HG02943 (cell line): ENCODE data around the gene OSR1.
"Not testable (repeated sequence)": the region's sequence is repeated elsewhere in the genome, so short reads cannot be mapped to it uniquely, and the experiment has no call there.

Experiments
- ATAC-seq: cut with Tn5 transposase; IDR thresholded peaks from one replicate; pipeline ENCODE4 v1.9.1; 2021; ENCODE audit warnings: mild to moderate bottlenecking, low read depth, moderate library complexity; ENCODE audit not compliant: unreplicated experiment

OSR1 gene

DNA sequence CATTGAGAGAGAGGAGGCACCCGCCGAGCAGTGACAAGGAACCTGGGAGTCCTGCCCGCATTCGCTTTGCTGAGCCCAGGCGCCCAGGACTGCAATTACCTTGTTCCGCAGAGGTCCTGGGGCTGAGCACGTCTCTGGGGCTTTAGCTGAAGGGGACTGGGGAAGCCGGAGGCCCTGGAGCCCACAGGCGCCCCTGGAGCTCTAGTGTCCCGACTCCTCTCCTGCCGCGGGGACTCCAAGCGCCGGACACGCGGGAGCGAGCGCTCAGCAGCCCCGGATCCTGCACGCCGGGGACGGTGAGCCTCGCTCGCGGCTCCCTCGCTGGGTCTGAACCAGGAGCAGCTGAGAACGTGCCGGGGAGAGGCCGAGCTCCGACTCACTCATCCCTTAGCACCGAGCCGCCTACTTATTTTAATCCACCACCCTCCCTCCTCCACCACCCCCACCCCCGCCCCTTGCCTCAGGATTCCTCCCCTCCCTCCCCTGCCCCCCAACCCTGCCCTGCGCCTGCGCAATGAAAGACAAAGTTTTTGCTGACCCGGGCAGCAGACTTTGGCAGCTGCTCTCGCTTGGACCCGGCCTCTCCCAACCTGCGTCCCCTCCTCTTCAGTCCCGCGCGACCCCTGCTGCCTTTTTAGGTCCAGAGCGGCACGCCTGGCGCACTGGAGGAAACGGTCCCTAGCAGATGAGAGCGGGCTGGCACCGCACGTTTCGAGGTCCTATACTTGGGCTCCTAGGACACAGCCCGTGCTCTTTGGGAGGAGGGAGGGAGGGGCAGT is at the start of gene OSR1:
Gene OSR1, minus strand, starts transcription at position 382 of the 779 bp plus-strand sequence. CDS start 4,818 bp downstream, outside the sequence.
- ATAC-seq: no peak

DNA sequence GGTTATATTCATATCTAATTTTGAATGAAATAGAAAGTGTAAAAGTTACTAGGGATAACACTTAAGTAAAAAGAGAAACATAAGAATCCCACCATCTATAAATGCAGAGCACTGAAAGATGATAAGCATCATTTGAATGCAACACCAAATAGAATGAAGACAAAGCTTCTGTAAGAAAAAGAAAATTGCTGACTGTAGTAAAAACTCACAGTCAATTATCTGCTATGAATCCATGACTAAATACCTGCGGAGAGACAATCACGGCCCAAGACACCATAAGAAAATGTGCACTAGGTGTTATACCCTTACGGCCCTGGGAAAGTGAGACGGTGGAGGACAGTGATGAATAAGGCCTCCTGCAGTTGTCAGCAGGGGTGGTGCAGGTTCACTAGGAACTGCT is 45.4 kb upstream of the OSR1 start:
- no peak for ATAC-seq

DNA sequence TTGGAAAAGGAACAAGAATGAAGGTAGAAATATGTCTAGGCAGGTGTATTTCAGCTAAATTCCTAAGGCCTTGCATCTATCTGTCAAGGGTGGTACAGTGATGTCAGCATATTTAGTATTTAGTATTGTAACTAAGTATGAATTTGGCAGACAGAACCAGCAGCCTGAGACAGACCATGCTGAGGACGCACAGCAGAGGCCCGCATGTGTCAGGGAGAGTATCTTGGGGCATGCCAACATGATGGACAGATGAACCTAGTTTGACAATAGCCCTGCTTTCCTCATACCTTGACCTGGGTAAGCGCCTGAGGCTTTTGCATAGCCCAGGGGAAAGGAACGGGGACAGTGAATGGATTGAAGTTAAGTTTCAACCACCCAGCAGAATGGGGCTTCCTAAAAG is 33.8 kb upstream of the OSR1 start:
- no peak for ATAC-seq

DNA sequence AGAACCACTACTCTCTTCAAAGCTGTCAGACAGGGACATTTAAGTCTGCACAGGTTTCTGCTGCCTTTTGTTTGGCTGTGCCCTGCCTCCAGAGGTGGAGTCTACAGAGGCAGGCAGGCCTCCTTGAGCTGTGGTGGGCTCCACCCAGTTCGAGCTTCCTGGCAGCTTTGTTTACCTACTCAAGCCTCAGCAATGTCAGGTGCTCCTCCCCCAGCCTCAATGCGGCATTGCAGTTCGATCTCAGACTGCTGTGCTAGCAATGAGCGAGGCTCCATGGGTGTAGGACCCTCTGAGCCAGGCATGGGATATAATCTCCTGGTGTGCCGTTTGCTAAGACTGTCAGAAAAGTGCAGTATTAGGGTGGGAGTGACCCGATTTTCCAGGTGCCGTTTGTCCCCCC is 31.0 kb upstream of the OSR1 start:
- not testable (repeated sequence) for ATAC-seq

DNA sequence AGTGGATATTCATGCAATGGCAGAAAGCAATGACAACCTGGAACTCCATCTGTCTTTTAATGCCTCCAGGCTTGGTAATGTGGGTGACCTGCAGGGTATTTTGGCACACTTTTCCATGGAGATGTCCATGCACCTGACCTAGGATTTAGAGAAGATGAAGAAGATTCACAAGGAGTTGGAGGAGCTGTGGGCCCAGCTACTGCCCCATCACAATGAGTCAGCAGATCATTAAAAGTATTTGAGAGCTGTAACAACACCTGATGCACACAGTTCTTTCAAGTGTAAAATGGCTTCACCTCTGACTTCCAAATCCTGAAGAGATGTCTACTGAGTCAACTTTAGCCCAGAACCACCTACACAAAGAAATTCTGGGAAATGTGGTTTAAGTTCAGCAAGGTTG is 22.1 kb upstream of the OSR1 start:
- ATAC-seq: no peak

DNA sequence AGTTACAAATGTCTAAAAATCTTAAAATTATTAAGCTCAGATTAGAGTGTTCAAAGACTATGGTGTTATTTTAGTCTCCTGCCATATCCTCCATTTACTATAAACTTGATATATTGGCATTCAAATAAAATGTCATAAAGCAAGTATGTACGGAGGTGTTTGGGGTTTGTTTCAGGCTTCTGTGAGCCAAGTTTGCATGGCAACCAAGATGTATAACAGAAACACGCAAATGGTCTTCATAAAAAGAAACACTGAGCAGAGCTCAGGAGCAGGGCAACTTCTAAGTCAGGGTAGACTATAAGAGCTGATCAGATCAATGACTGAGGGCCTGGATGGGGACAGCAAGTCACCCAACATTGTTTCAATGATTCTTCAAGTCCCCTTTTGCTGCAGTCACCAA is 20.5 kb upstream of the OSR1 start:
- no peak for ATAC-seq

DNA sequence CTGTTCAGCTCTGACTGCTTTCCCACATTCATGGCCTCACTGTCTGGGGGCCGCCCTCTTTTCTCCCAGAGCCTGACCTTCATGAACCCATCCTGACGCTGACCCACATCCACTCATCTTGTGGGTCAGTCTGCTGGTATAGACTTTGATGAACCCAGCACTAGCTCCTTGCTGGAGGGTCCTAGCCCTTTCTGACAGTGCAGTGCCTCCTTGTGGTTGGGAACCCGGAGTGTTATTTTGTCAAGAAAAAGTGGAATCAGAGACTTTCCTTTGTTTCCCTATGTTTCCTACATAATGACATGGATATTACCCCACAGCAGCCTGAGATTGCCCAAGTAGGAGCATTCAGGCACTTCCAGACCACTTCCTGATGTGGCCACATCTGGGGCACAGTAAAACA is 19.3 kb upstream of the OSR1 start:
- ATAC-seq: no peak

DNA sequence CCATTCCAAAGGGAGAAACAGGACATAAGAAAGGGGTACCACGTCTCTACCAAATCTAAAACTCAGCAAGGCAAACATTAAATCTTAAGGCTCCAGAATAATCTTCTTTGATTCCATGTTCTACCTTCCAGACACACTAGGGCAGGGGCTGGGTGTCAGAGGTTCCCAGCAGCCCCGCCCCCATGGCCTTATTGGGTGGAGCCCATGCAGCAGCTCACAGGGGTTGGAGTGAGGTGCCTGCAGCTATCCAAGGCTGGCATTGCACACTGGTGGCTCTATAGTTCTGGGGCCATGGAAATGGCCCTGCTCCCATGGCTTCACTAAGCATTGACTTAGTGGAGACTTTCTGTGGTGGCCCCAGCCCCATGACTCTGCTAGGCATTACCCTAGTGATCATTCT is 14.9 kb upstream of the OSR1 start:
- no peak for ATAC-seq

DNA sequence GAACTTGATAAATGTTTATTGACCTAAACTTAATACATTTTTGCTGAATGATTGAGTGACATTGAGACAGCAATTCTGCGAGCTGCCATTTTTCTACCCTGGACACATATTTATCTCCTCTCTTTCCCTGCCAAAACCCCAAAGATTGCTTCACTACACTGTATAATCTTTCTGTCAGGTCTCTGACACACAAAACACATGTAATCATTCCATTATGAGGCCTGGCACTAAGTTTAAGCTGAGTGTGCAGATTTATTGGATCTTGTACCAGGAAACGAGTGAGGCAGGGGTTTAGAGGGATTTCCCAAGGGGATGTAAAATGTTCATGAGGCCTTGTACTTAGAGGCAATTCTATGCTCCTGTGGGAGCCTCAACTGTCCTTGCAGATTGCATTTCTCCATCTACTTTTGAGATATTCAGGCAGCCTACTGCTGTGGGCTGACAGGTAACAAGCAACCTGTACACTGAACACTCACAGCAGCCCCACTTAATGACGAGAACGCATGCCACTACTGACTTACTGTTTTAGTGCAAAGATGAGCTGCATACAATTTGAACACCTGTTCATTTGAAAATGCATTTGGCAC is 13.7 kb upstream of the OSR1 start:
- no peak for ATAC-seq

DNA sequence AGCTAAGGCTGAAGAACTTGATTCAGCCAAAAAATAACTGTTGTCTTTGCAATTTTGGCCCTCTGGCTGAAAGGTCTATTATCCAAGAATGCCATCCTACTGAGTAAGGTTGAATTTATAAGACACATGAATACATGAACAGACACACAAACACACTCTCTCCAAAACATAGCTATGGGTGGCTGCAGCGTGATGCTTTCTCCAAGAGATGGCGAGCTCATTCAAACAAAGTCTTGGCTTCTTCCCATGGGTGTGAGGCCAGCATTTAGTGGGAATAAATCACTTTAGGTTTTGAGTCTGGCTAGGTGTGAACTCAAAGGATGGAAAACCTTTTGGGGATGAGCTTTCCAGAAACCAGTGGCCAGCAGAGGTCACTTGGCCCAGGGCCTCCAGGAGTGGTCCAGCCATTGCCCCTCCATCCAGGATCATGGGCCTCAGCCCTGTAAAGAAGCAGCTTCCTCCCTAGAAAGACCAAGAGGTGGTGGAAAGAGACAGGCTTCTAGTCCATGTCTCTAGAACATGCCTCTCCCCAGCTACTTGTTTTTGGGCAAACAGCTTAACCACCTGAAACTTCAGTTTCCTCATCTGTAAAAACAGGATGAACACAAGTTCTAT is 11.0 kb upstream of the OSR1 start:
- ATAC-seq: no peak

DNA sequence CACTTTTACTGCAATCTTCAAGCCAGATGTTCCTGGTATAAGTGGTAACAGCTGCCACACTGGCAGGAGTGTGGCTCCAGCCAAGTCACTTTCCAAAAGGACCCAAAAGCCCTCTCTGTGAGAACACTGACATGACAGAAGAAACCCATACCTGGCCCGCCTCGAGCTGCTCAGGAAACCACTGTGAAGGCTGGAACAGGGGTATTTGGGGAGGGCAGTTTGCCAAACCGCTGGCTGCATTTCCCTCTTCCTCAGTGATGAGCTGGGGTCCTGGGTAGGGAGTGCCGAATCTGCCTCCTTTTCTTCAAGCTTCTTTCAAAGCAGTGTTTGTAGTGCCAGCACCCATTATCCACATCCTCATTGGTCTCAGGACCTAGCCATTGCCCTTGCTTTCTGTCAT is 10.3 kb upstream of the OSR1 start:
- no peak for ATAC-seq

DNA sequence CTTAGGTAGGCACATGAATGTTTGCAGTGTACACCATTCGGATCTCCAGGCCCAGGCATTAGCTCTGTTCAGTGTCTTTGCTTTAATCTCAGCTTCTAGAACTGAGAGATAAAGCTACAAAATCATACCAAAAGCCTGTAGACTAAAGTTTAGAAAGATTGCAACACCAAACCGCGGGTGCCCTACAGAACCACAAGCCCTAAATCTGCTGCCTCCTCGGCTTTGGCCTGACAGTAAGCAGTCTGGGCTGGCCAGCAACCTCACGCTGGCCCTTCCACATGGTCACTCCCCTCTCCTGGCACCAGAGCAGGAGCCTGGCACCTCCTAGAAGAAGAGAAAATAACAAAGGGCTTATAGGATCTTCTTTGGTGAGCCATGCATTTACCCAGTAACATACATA is 8.9 kb upstream of the OSR1 start:
- no peak for ATAC-seq

DNA sequence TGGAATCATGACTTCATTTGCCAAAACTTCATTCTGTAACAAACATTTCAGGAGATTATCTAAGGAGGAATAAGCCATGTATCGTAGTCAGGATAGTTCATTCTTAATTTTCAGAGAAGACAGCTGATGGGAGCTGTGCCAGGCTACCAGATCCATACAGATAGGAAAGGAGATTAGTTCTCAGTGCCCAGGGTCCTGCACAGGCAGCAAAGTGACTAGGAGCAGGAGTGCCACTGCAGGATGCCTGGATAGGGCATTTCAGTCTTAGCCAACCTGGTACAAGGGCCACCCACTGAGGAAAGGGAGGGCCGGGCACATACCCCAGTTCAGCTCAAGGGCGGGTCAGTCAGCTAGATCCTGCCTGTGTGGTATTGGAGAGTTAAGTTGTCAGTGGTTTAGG is 6.7 kb upstream of the OSR1 start:
- no peak for ATAC-seq

DNA sequence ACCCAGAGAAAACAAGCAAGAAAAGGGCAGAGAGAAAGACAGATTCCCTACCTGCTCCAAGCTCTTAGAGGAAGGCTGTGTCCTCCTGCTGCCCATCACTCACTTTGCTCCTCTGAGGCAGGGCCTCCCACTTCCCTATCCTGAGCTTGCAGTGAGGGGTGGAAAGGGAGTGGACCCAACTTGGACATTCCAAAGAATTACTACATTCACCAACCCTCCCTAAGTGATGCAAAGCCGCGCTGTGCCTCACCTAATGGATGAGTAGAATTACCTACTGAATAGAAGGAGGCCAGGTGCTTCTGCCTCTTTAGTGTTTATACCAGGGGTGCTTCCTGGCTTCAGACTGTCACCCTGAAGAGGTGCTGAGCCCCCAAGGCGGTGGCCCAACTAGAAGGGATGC is 5.6 kb upstream of the OSR1 start:
- ATAC-seq: no peak

DNA sequence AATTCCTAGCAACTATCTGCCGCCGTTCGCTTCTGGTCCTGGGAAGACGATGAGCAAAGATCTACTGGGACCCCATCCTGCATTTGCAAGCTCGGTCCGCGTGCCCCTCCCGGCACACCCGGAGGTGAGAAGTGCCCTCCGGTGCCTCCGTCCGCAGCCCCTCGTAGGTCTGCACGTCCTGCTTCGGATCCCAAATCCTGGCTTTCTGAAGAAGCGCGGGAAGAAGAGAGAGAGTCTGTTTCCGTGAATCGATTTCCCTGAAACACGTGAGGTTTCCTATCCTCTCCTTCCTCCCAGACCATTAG is 5.0 kb upstream of the OSR1 start:
- ATAC-seq: no peak

DNA sequence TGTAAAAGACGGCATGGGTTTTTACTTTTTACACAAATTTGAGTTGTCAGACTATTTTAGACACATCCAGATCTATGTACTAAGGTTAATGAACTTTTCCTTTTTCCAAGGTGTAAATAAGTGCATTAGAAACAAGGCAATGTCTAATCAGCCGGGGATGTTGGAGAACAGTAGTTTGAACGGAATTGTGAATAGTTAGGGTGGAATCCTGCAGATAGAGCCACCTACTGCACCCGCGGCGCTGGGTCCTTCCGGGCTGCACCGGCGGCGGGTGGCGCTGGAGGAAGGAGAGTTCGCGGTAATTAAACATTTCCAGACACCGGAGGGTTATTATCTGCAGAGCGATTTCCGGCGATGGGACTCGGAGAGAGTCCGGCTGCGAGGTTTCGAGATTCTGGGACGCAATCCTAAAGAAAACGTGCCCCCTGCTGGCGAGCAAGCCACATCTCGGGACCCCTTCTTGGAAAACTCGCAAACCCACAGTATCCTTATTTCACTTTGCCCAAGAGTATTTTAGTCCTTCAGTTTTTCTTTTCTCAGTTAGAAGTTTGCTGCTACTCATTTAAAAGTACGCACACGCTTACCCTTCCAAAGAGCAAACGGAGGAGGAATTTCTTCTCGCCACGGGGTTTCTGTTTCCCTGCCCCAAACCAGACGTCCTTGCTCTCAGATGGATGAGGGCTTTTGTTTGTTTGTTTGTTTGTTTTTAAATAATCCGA is 4.5 kb upstream of the OSR1 start:
- ATAC-seq: no peak

DNA sequence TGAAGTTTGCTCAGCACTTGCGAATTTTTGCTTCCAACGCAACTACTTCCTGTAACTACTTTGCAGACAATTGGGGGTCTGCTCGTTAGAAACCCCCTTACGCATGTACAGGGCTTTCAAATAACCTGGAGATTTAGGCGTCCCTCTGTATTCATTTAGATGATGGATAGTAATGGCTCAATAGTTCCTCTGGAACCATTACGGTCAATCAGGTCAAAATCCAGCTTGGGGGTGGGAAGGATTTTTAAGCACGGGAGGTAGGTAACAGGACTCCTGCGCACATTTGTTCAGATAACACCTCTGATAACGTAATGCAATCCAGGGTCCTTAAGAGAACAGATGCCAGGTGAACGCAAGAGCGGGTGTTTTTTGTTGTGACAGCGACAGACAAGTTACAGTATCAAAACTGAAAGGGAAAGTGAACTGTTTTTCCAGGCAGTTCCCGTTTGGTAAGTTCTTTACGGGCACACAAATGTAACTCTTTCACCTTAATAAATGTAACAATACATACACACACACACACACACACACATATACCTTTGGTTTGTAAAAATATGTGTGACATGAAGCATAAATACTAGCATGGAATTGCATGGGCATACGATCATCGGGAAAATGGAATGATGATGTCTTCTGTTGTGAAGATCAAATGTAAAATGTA is 3.8 kb upstream of the OSR1 start:
- no peak for ATAC-seq

DNA sequence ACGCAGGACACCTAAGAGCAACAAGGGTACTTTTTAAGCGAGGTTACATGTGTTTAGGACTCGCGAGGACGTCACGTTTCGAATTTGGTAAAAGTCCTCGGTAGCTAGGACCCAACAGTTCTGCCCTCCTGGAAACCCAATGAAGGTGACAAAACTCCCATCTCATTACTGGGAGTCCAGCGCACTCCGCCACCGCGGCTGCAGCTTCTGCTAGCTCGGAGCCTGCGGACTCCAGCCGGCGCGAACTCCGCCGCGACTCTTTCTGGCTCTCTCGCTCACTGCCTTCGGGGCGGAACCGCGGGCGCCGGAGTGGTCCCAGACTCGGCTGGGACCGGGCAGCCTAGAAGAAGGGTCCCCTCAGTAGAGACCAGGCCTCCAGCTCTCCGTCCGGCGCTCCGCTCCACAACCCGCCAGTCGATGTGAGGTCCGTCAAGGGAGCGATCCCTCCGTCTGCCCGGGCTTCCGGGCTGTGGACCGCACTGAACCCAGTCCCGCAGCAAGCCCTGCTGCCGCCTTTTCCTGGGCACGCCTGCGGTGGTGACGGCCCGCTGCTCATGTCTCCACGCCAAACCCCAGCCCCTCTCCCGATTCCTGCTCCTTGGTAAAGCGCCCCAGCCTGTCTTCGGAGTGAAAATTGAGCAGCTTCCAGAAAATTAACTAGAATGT is 3.0 kb upstream of the OSR1 start:
- ATAC-seq: no peak

DNA sequence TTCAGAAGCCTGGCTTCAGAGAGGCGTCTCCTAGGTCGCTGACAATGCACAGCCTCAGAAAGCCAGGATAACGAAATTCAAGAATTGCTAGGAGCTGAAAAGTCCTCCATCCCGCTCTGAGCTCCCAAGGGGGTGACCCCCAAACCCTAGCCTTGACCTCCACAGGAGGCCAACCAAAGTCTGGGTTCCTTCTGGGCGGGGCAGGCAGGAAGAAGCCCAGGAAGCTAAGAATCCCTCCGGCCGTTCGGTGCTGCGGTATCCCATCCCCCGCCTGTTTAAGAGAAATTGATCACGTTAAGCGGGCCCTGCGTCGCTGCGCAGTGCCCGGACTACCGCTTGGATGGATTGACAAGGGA is 2.5 kb upstream of the OSR1 start:
- ATAC-seq: no peak

DNA sequence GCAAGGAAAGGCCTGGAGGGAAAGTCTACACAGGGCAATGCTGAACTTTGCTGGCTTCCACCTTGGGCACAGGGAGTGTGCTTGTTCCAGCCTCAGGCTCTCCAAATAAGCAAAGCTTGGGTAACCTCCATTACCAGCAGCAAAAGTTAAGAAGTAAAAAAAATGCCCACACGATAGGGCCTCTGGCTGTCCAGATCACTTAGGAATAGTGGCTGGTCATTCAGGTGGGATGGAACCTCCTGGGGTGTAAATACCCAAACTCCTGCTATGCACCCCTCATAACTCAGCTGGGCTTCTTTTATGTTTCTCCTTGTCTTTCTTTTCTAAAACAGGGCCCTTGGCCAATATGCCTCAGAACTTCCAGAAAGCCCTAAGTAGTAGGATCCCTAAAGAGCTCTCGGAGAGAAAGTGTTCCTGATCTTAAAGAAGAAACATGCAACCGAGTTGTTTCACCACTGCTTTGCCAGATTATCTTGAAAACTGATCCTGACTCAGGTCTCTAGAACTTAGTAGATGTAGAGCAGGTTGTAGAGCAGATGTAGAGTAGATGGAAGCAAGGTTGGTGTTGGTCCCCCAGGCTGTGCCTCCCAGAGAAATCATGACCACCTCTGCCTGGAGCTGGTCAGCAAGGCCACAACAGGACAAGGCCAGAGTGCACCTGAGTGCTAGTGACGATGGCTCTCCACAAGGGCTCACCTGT is 2.0 kb upstream of the OSR1 start:
- ATAC-seq: no peak
